ENCODE results near the gene LYRM9.

DNA sequence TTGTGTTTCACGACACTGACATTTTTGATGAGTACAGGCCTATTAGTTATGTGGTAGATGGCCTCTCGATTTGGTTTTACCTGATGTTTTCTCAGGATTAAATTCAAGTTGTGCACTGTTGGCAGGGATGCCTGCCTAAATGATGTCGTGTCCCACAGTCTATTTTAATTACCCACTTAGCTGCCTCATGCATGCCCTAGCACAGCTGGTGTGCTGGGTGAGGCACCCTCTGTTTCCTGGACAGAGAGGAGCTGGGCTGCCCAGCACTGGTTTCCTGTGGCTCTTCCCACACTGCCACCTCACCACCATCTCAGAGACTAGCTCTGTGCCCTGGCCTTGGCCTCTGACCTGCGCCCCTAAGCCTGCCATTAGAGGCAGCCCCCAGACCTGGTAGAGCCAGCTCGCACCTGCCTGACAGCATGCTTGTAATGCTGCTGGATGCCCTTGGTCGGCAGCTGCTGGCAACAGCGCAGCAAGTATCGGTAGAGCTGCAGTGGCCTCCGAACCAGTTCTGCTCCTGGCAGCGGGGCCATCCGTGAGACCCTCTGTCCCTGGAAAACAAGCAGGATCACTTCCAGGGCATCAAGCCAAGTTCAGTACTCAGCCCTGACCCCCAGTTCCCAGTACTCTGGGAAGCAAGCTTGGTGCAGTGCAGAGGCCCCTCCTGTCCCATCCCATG is 10.9 kb downstream of the LYRM9 start:
- no peak for TF ChIP-seq GATA2 (IDR thresholded peaks at IDR 0.05; ENCODE audit: low read depth, low read length)
- no peak for TF ChIP-seq GATA3 (IDR thresholded peaks at IDR 0.05; ENCODE audit: low read depth, low read length)
